ENCODE data around the gene NT5C2. TPM values are rescaled to one million over a fixed set of nuclear protein-coding genes. Genes with fewer than 3 reads are reported as not detected.

Gene NT5C2
- polyA plus RNA-seq, 1 donor (not counting 4 experiments of a cell fraction or from before 2014, with no cell fraction given), result 88.6 TPM

DNA sequence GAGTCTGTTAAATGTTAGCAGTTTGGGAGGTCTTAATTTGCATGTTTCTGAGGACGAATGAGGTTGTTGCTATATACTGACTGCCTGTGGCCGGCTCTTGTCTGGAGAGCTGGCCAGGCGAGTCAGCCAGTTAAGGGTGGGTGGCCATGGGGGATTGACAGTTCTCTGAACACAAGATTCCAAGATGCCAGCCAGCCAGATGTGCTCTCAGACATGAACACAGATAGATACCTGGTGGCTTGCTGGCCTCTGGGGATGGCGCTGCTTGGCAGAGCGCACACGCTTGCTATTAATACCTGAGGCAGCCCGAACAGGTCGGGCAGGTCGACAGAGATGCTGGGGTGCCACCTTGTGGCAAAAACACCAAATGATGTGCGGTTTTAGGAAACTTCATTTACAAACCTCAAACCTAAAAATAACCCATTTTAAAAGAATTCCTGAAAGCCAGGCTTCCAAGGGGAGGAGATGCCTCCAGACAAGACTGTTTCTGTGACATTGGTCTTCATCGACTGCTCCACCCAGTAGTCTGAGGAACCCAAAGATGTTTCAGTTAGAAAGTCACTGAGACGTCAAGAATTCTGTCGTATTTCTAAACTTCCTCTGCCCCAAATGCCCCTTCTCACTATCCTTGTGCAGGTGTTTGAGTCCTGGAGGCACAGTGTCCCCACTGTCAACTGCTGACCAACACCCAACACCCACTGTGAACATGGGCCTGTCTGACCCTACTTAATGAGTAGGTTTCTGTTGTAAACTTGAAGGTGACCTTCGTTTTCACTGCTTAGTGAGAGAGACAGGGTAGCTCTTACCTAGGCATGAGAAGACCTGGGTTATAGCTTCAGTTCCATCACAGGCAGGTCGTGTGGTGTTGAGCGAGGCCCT lies 123.4 kb downstream of the NT5C2 start:
- H3K27me3 ChIP-seq (ENCODE audit: control insufficient read depth, extremely low read depth, insufficient read depth, low read length), result no peaks in the 10 kb centered on the region
- no peak overlapping the region for H3K4me2 ChIP-seq (ENCODE audit: control insufficient read depth, extremely low read depth, insufficient read depth, low read depth, low read length)
- peak; percentile 28 for DNase-seq (ENCODE audit: low read depth, low spot score)
- H3K9ac ChIP-seq (ENCODE audit: control insufficient read depth, extremely low read depth, insufficient read depth, low read length), result no peak overlapping the region
- H3K4me3 ChIP-seq (ENCODE audit: control insufficient read depth in 2 of 3, extremely low read depth in 1 of 3, insufficient read depth in 2 of 3, low read depth in 1 of 3, low read length in 3 of 3), result no peak overlapping the region
- TF ChIP-seq, protein P1, sequence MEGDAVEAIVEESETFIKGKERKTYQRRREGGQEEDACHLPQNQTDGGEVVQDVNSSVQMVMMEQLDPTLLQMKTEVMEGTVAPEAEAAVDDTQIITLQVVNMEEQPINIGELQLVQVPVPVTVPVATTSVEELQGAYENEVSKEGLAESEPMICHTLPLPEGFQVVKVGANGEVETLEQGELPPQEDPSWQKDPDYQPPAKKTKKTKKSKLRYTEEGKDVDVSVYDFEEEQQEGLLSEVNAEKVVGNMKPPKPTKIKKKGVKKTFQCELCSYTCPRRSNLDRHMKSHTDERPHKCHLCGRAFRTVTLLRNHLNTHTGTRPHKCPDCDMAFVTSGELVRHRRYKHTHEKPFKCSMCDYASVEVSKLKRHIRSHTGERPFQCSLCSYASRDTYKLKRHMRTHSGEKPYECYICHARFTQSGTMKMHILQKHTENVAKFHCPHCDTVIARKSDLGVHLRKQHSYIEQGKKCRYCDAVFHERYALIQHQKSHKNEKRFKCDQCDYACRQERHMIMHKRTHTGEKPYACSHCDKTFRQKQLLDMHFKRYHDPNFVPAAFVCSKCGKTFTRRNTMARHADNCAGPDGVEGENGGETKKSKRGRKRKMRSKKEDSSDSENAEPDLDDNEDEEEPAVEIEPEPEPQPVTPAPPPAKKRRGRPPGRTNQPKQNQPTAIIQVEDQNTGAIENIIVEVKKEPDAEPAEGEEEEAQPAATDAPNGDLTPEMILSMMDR (optimal IDR thresholded peaks at IDR 0.05 in 1 of 3, IDR thresholded peaks at IDR 0.05 in 1 of 3, conservative IDR thresholded peaks at IDR 0.05 in 1 of 3; ENCODE audit: extremely low read depth in 1 of 3, insufficient read depth in 2 of 3, low read length in 3 of 3), result peak; percentile 71 to 82 (median 71)
- TF ChIP-seq EZH2 (IDR thresholded peaks at IDR 0.05; ENCODE audit: low read length), result no peak
- H4K20me1 ChIP-seq (ENCODE audit: control insufficient read depth, extremely low read depth, insufficient read depth, low read length), result no peaks in the 10 kb centered on the region
- H2AFZ ChIP-seq (ENCODE audit: control insufficient read depth, low read length), result no peak overlapping the region
- FAIRE-seq, result peak; percentile 76
- no peaks in the 10 kb centered on the region for H3K36me3 ChIP-seq (ENCODE audit: control insufficient read depth in 2 of 2, extremely low read depth in 1 of 2, insufficient read depth in 2 of 2, low read length in 2 of 2)
- no peaks in the 10 kb centered on the region for H3K9me3 ChIP-seq (ENCODE audit: control insufficient read depth, low read depth, low read length)
- no peaks in the 10 kb centered on the region for H3K9me1 ChIP-seq (ENCODE audit: control insufficient read depth, extremely low read depth, insufficient read depth, low read length)
- H3K4me1 ChIP-seq (ENCODE audit: control insufficient read depth, extremely low read depth, insufficient read depth, low read length), result no peaks in the 10 kb centered on the region
- dilution Hi-C loops (cut with MboI; ENCODE audit: extremely low pct_ligation_motif_present, low sequenced_read_pairs), result no loop called here
- H3K27ac ChIP-seq (ENCODE audit: control insufficient read depth, insufficient read depth, low read length), result no peak overlapping the region
- H3K79me2 ChIP-seq (ENCODE audit: control insufficient read depth, insufficient read depth, low read length), result no peaks in the 10 kb centered on the region

DNA sequence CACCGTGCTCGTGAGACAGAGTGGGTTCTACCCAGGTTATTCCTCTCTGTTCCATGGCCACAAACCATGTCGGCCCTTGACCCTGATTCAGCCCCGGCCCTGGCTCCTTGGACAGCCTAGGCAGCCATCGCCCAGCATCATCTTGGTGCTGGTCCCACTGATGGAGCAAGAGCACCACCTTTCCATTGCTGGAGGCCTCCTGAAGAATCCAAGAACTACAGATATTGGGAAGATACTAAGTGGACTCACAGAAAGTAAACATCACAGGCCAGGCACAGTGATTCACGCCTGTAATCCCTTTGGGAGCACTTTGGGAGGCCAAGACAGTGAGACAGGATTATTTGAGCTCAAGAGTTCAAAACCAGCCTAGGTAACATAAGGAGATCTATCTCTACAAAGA lies 125.1 kb downstream of the NT5C2 start:
- dilution Hi-C loops (cut with MboI; ENCODE audit: extremely low pct_ligation_motif_present, low sequenced_read_pairs), result no loop called here
- H3K4me1 ChIP-seq (ENCODE audit: control insufficient read depth, extremely low read depth, insufficient read depth, low read length), result no peaks in the 10 kb centered on the region
- H3K4me3 ChIP-seq (ENCODE audit: control insufficient read depth in 2 of 3, extremely low read depth in 1 of 3, insufficient read depth in 2 of 3, low read depth in 1 of 3, low read length in 3 of 3), result no peak overlapping the region
- H3K27me3 ChIP-seq (ENCODE audit: control insufficient read depth, extremely low read depth, insufficient read depth, low read length), result no peaks in the 10 kb centered on the region
- no peak overlapping the region for H3K4me2 ChIP-seq (ENCODE audit: control insufficient read depth, extremely low read depth, insufficient read depth, low read depth, low read length)
- H3K9me3 ChIP-seq (ENCODE audit: control insufficient read depth, low read depth, low read length), result no peaks in the 10 kb centered on the region
- DNase-seq (ENCODE audit: low read depth, low spot score), result no peak
- no peak overlapping the region for H3K27ac ChIP-seq (ENCODE audit: control insufficient read depth, insufficient read depth, low read length)
- H4K20me1 ChIP-seq (ENCODE audit: control insufficient read depth, extremely low read depth, insufficient read depth, low read length), result no peaks in the 10 kb centered on the region
- no peak overlapping the region for H2AFZ ChIP-seq (ENCODE audit: control insufficient read depth, low read length)
- FAIRE-seq, result no peak
- no peaks in the 10 kb centered on the region for H3K9me1 ChIP-seq (ENCODE audit: control insufficient read depth, extremely low read depth, insufficient read depth, low read length)
- H3K36me3 ChIP-seq (ENCODE audit: control insufficient read depth in 2 of 2, extremely low read depth in 1 of 2, insufficient read depth in 2 of 2, low read length in 2 of 2), result no peaks in the 10 kb centered on the region
- H3K79me2 ChIP-seq (ENCODE audit: control insufficient read depth, insufficient read depth, low read length), result no peaks in the 10 kb centered on the region
- H3K9ac ChIP-seq (ENCODE audit: control insufficient read depth, extremely low read depth, insufficient read depth, low read length), result no peak overlapping the region
- TF ChIP-seq, protein P1 (optimal IDR thresholded peaks at IDR 0.05 in 1 of 3, IDR thresholded peaks at IDR 0.05 in 1 of 3, conservative IDR thresholded peaks at IDR 0.05 in 1 of 3; ENCODE audit: extremely low read depth in 1 of 3, insufficient read depth in 2 of 3, low read length in 3 of 3), result peak in 1 of 3 experiments; percentile 8
- no peak for TF ChIP-seq EZH2 (IDR thresholded peaks at IDR 0.05; ENCODE audit: low read length)

Measured in keratinocyte (primary cell).